IMR-90 (cell line): ENCODE measurements around the gene EMC1. TPM values are rescaled to one million over a fixed set of nuclear protein-coding genes. Genes with fewer than 3 reads are reported as not detected.

ENCODE experiments used
- ATAC-seq: fragments of 200-7000 bp; cut with Tn5 transposase; 2 replicates; pipeline ENCODE4 v1.9.1; 2020; ENCODE audit warnings: low read depth, mild to moderate bottlenecking, moderate library complexity
- BruUV-seq: library from RNA; stranded (reverse); fragments of 400-500 nt; replicated peaks from 2 replicates; lab custom pipeline; 2021; lab: Mats Ljungman, UMichigan
- CTCF ChIA-PET: fragments of 300-600 bp; formaldehyde crosslinking; extraction: SDS; loops from one replicate; lab custom pipeline; 2021; ENCODE audit warnings: antibody characterized with exemption; lab: Yijun Ruan, JAX
- POLR2A ChIA-PET: fragments of 300-600 bp; sonication (Branson Sonifier 250); formaldehyde crosslinking; loops from one replicate; lab custom pipeline; 2022; ENCODE audit warnings: antibody characterized with exemption; ENCODE audit not compliant: unreplicated experiment; lab: Charles Lee
- DNase-seq: peaks from one replicate; pipeline ENCODE4 v3.0.0; 2013
- H2AFZ ChIP-seq: replicated peaks from 2 replicates; pipeline ENCODE3; 2013; ENCODE audit warnings: low read length, mild to moderate bottlenecking; ENCODE audit not compliant: poor library complexity
- H2AK5ac ChIP-seq: 2 replicates; pipeline ENCODE4 v1.6.1; 2013; ENCODE audit warnings: low read depth, low read length, inconsistent platforms
- H2AK9ac ChIP-seq: replicated peaks from 2 replicates; pipeline ENCODE3; 2013; ENCODE audit warnings: mild to moderate bottlenecking, low read depth, low read length, moderate library complexity; ENCODE audit not compliant: poor library complexity
- H2BK120ac ChIP-seq: 2 replicates; pipeline ENCODE4 v1.6.1; 2013; ENCODE audit warnings: low read depth, low read length, inconsistent platforms
- H2BK15ac ChIP-seq: 3 replicates; pipeline ENCODE4 v1.6.1; 2013; ENCODE audit warnings: low read depth, low read length, inconsistent platforms
- H2BK20ac ChIP-seq: 2 replicates; pipeline ENCODE4 v1.6.1; 2013; ENCODE audit warnings: low read depth, mild to moderate bottlenecking, inconsistent platforms, low read length, moderate library complexity
- H2BK5ac ChIP-seq: 2 replicates; pipeline ENCODE4 v1.6.1; 2013; ENCODE audit warnings: mild to moderate bottlenecking, low read depth, low read length, inconsistent platforms; ENCODE audit not compliant: poor library complexity, severe bottlenecking
- H3K14ac ChIP-seq: replicated peaks from 2 replicates; pipeline ENCODE4 v1.6.1; 2013; ENCODE audit warnings: low read depth, low read length, inconsistent platforms
- H3K18ac ChIP-seq: 2 replicates; pipeline ENCODE4 v1.6.1; 2013; ENCODE audit warnings: low read depth, low read length, control low read depth
- H3K23ac ChIP-seq: 2 replicates; pipeline ENCODE4 v1.6.1; 2013; ENCODE audit warnings: low read depth, low read length, inconsistent platforms
- H3K27ac ChIP-seq: 2 replicates; pipeline ENCODE4 v1.5.1; 2013; ENCODE audit warnings: mild to moderate bottlenecking, control low read depth, low read length; ENCODE audit not compliant: insufficient read depth
- H3K27me3 ChIP-seq: 2 replicates; pipeline ENCODE4 v1.6.1; 2013; ENCODE audit warnings: low read length; ENCODE audit not compliant: control insufficient read depth, insufficient read depth
- H3K36me3 ChIP-seq: 2 replicates; pipeline ENCODE4 v1.6.1; 2013; ENCODE audit warnings: low read length, mixed read lengths; ENCODE audit not compliant: control insufficient read depth, insufficient read depth
- H3K4ac ChIP-seq: 2 replicates; pipeline ENCODE4 v1.6.1; 2013; ENCODE audit warnings: low read depth, low read length, inconsistent platforms
- H3K4me1 ChIP-seq: 2 replicates; pipeline ENCODE4 v1.6.1; 2013; ENCODE audit warnings: low read length, mixed read lengths; ENCODE audit not compliant: control insufficient read depth, insufficient read depth
- H3K4me2 ChIP-seq: 2 replicates; pipeline ENCODE4 v1.6.1; 2013; ENCODE audit warnings: low read depth, mild to moderate bottlenecking, control low read depth, low read length, moderate library complexity
- H3K4me3 ChIP-seq: 2 replicates; pipeline ENCODE4 v1.5.1; 2013; ENCODE audit warnings: low read depth, mild to moderate bottlenecking, control low read depth, low read length, moderate library complexity; ENCODE audit not compliant: insufficient read depth
- H3K56ac ChIP-seq: 2 replicates; pipeline ENCODE4 v1.6.1; 2013; ENCODE audit warnings: low read length, inconsistent platforms; ENCODE audit not compliant: insufficient read depth; ENCODE audit errors: extremely low read depth
- H3K79me1 ChIP-seq, 2 experiments: 2 replicates each; pipeline ENCODE4 v1.6.1; 2013; ENCODE audit warnings: low read length in 2 of 2, inconsistent platforms in 1 of 2, low read depth in 1 of 2
- H3K9ac ChIP-seq: 2 replicates; pipeline ENCODE4 v1.6.1; 2013; ENCODE audit warnings: low read depth, low read length, control low read depth
- H3K9me1 ChIP-seq: 2 replicates; pipeline ENCODE4 v1.6.1; 2013; ENCODE audit warnings: low read length, inconsistent platforms; ENCODE audit not compliant: insufficient read depth
- H3K9me3 ChIP-seq: 2 replicates; pipeline ENCODE4 v1.6.1; 2013; ENCODE audit warnings: low read length; ENCODE audit not compliant: control insufficient read depth, insufficient read depth
- H4K20me1 ChIP-seq: 2 replicates; pipeline ENCODE4 v1.6.1; 2013; ENCODE audit warnings: low read length, inconsistent platforms; ENCODE audit not compliant: insufficient read depth
- H4K5ac ChIP-seq: 2 replicates; pipeline ENCODE4 v1.6.1; 2013; ENCODE audit warnings: mild to moderate bottlenecking, low read depth, low read length, control low read depth
- H4K8ac ChIP-seq, 2 experiments: 2 replicates each; pipeline ENCODE4 v1.6.1; 2013; ENCODE audit warnings: low read depth in 2 of 2, low read length in 2 of 2, control low read depth in 1 of 2, inconsistent platforms in 1 of 2
- H4K91ac ChIP-seq: 2 replicates; pipeline ENCODE4 v1.6.1; 2013; ENCODE audit warnings: low read depth, low read length, inconsistent platforms; ENCODE audit not compliant: insufficient read depth
- NFE2L2 ChIP-seq: fragments of 150-350 bp; IDR thresholded peaks from 2 replicates; pipeline ENCODE4 v1.6.1; 2016; ENCODE audit warnings: low read depth, mild to moderate bottlenecking, low read length
- RAD21 ChIP-seq: IDR thresholded peaks from 2 replicates; pipeline ENCODE4 v1.6.1; 2012; ENCODE audit warnings: low read length, improper control_type of control experiment
- USF2 ChIP-seq: fragments of 150-350 bp; IDR thresholded peaks from 2 replicates; pipeline ENCODE4 v1.6.1; 2017; ENCODE audit warnings: mild to moderate bottlenecking, antibody characterized with exemption, low read length, low read depth
- WGBS, 2 experiments: methylation state at CpG; one replicate each; pipeline versions ENCODE4 v1.1.5 to v1.1.7; 2013; ENCODE audit warnings: missing lambda C conversion rate in 2 of 2; ENCODE audit not compliant: insufficient read length in 1 of 2; ENCODE audit errors: extremely low coverage in 2 of 2; 5-methylcytosine and 5-hydroxymethylcytosine counted together
- dilution Hi-C: fragments of 300-500 bp; cut with HindIII; formaldehyde crosslinking; loops from one replicate; pipeline ENCODE4 v1.14.3; 2018; ENCODE audit warnings: low sequenced_read_pairs; ENCODE audit not compliant: unreplicated experiment
- in situ Hi-C: fragments of 300-500 bp; cut with MboI; formaldehyde crosslinking; loops from 3 replicates; pipeline ENCODE4 v1.14.3; 2019; ENCODE audit warnings: low sequenced_read_pairs, inconsistent platforms, mixed read lengths
- intact Hi-C: fragments of 100-400 bp; cut with micrococcal nuclease; formaldehyde crosslinking; loops from 2 replicates; pipeline ENCODE4 v1.10.0; 2022
- polyA plus RNA-seq, 3 experiments: library from polyadenylated mRNA; depleted of rRNA; stranded (reverse); fragments of >200 nt; gene quantifications; 2 replicates each; pipeline ENCODE4 v1.2.3, GENCODE V29; 2012; ENCODE audit warnings: low replicate concordance in 1 of 3
- total RNA-seq: library from RNA; depleted of rRNA; stranded (reverse); fragments of >200 nt; gene quantifications from 2 replicates; pipeline ENCODE4 v1.2.3, GENCODE V29; 2012

Gene EMC1
- total and polyA plus RNA-seq, 2 of the 4 experiments (the other 2 are of a cell fraction) = 65.4 to 114 TPM

- no peak overlapping the region for H3K23ac ChIP-seq
- H2BK15ac ChIP-seq = no peak overlapping the region
- peaks cover 89% of the 10 kb centered on the region for H4K20me1 ChIP-seq
- H3K9ac ChIP-seq = no peak overlapping the region
- H3K9me3 ChIP-seq = no peaks in the 10 kb centered on the region
- no peak overlapping the region for H4K91ac ChIP-seq
- no peak overlapping the region for H3K56ac ChIP-seq
- no peak overlapping the region for H2BK5ac ChIP-seq
- no peak overlapping the region for H3K27ac ChIP-seq
- peaks cover 8 to 56% of the 10 kb centered on the region in 2 experiments; a peak in 3 of 4 replicates for H3K79me1 ChIP-seq
- H2AFZ ChIP-seq = no peak overlapping the region
- intact Hi-C loops = no loop called here
- no peak overlapping the region for H3K14ac ChIP-seq
- POLR2A ChIA-PET = interaction anchor here (0.6 kb wide), 1 partner anchor 451 kb away, joined by 4 read pairs; no protein-coding TSS in a partner anchor
- CTCF ChIA-PET = interaction anchor here (0.7 kb wide), 1 partner anchor 196 kb away, joined by 4 read pairs; no protein-coding TSS in a partner anchor
- H3K9me1 ChIP-seq = peaks cover 15% of the 10 kb centered on the region
- no peaks in the 10 kb centered on the region for H3K27me3 ChIP-seq
- H3K18ac ChIP-seq = no peak overlapping the region
- BruUV-seq = no TSS peak
- H2AK5ac ChIP-seq = no peak overlapping the region
- H2BK20ac ChIP-seq = no peak overlapping the region
- H3K36me3 ChIP-seq = peaks cover 6% of the 10 kb centered on the region
- H2AK9ac ChIP-seq = no peak overlapping the region
- H3K4ac ChIP-seq = no peak overlapping the region
- DNase-seq (no peak), ATAC-seq (no peak)
- no peak overlapping the region for H3K4me2 ChIP-seq
- no peak overlapping the region for H4K8ac ChIP-seq
- in situ Hi-C loops = no loop called here
- H4K5ac ChIP-seq = no peak overlapping the region
- no peak overlapping the region for H3K4me3 ChIP-seq
- TF ChIP-seq USF2 (no peak), NFE2L2 (no peak), RAD21 (no peak)
- dilution Hi-C loops = no loop called here
- no CpG with 5 or more reads among the region's 5 CpGs for WGBS, 2 experiments
- H3K4me1 ChIP-seq = peaks cover 16% of the 10 kb centered on the region
- no peak overlapping the region for H2BK120ac ChIP-seq
Measured at GRCh38 chr1:19205845-19206244, 45.5 kb downstream of the EMC1 start.
